HL-60 (cell line): Measurements from ENCODE around the gene CRY2.

Source experiments
- DNase-seq, 2 experiments: peaks; one replicate each; pipeline ENCODE4 v3.0.0-alpha.2; 2010 to 2020; ENCODE audit warnings: low read depth in 1 of 2, low spot score in 1 of 2
- H3K27ac ChIP-seq: fragments of 250-450 bp; sonication (Bioruptor Pico); replicated peaks from 2 replicates; pipeline ENCODE4 v1.5.1; 2020; ENCODE audit warnings: mild to moderate bottlenecking, moderate library complexity
- H3K27me3 ChIP-seq: fragments of 250-450 bp; sonication (Bioruptor Pico); 2 replicates; pipeline ENCODE4 v1.5.1; 2021; ENCODE audit warnings: mild to moderate bottlenecking, moderate library complexity; ENCODE audit not compliant: insufficient read depth, poor library complexity, severe bottlenecking
- H3K4me3 ChIP-seq: replicated peaks from 2 replicates; pipeline ENCODE4 v1.5.1; 2011; ENCODE audit warnings: mild to moderate bottlenecking, control low read depth, low read length; ENCODE audit not compliant: insufficient read depth
- GABPA ChIP-seq: IDR thresholded peaks from 2 replicates; pipeline ENCODE4 v1.6.1; 2012; ENCODE audit warnings: low read depth
- POLR2AphosphoS5 ChIP-seq: IDR thresholded peaks from 2 replicates; pipeline ENCODE4 v1.6.1; 2012; ENCODE audit warnings: low read depth
- SPI1 ChIP-seq: IDR thresholded peaks from 2 replicates; pipeline ENCODE4 v1.6.1; 2012; ENCODE audit warnings: low read depth, mild to moderate bottlenecking, borderline replicate concordance
- TF ChIP-seq, protein P1 (sequence below): IDR thresholded peaks from 2 replicates; pipeline ENCODE4 v1.6.1; 2012; ENCODE audit warnings: low read depth; ENCODE audit not compliant: insufficient replicate concordance
- TF ChIP-seq, protein P2 (sequence below): IDR thresholded peaks from one replicate; pipeline ENCODE4 v1.5.1; 2011; ENCODE audit warnings: low read length, control low read depth, inconsistent platforms; ENCODE audit not compliant: insufficient read depth

Gene CRY2

DNA sequence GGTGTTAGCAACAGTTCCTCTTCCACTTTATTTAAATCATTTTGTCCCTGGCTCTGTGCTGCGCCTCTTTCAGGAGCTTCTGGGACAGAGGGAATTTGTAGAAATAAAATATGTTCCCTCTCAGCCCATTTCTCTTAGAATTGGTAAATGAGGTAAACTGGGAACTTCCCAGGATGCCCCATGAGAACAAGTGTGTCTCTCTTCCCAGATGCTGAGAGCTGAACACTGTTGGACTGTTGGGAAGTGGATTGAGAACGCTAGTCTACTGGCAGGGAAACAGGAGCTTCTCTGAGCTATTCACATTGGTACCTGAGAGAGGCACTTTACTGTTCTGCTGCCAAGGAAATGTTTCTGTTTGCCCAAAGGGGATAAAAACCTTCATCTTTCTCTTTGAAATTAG, 4.0 kb downstream of the CRY2 start:
- TF ChIP-seq, protein P1, sequence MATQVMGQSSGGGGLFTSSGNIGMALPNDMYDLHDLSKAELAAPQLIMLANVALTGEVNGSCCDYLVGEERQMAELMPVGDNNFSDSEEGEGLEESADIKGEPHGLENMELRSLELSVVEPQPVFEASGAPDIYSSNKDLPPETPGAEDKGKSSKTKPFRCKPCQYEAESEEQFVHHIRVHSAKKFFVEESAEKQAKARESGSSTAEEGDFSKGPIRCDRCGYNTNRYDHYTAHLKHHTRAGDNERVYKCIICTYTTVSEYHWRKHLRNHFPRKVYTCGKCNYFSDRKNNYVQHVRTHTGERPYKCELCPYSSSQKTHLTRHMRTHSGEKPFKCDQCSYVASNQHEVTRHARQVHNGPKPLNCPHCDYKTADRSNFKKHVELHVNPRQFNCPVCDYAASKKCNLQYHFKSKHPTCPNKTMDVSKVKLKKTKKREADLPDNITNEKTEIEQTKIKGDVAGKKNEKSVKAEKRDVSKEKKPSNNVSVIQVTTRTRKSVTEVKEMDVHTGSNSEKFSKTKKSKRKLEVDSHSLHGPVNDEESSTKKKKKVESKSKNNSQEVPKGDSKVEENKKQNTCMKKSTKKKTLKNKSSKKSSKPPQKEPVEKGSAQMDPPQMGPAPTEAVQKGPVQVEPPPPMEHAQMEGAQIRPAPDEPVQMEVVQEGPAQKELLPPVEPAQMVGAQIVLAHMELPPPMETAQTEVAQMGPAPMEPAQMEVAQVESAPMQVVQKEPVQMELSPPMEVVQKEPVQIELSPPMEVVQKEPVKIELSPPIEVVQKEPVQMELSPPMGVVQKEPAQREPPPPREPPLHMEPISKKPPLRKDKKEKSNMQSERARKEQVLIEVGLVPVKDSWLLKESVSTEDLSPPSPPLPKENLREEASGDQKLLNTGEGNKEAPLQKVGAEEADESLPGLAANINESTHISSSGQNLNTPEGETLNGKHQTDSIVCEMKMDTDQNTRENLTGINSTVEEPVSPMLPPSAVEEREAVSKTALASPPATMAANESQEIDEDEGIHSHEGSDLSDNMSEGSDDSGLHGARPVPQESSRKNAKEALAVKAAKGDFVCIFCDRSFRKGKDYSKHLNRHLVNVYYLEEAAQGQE: no peak
- no peak for TF ChIP-seq GABPA
- no peak for DNase-seq
- H3K27me3 ChIP-seq: no peaks in the 10 kb centered on the region
- H3K27ac ChIP-seq: no peak overlapping the region
- H3K4me3 ChIP-seq: no peak overlapping the region

- TF ChIP-seq, protein P1: no peak
- TF ChIP-seq SPI1 (no peak), POLR2AphosphoS5 (no peak), GABPA (no peak)
- TF ChIP-seq, protein P2, sequence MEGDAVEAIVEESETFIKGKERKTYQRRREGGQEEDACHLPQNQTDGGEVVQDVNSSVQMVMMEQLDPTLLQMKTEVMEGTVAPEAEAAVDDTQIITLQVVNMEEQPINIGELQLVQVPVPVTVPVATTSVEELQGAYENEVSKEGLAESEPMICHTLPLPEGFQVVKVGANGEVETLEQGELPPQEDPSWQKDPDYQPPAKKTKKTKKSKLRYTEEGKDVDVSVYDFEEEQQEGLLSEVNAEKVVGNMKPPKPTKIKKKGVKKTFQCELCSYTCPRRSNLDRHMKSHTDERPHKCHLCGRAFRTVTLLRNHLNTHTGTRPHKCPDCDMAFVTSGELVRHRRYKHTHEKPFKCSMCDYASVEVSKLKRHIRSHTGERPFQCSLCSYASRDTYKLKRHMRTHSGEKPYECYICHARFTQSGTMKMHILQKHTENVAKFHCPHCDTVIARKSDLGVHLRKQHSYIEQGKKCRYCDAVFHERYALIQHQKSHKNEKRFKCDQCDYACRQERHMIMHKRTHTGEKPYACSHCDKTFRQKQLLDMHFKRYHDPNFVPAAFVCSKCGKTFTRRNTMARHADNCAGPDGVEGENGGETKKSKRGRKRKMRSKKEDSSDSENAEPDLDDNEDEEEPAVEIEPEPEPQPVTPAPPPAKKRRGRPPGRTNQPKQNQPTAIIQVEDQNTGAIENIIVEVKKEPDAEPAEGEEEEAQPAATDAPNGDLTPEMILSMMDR: no peak
- DNase-seq: no peak
These were observed 4.9 kb downstream of the CRY2 start for GRCh38 chr11:45852018-45852711.

GRCh38 chr11:45852712-45853101, 5.4 kb downstream of the CRY2 start:
- TF ChIP-seq, protein P2: no peak
- TF ChIP-seq, protein P1: no peak
- TF ChIP-seq POLR2AphosphoS5 (no peak), SPI1 (no peak), GABPA (no peak)
- no peaks in the 10 kb centered on the region for H3K27me3 ChIP-seq
- H3K27ac ChIP-seq: no peak overlapping the region
- no peak overlapping the region for H3K4me3 ChIP-seq
- DNase-seq: no peak

More at GRCh38 chr11:45852018-45852711, 4.9 kb downstream of the CRY2 start:
- Histone ChIP-seq H3K4me3 (no peak overlapping the region), H3K27ac (no peak overlapping the region), H3K27me3 (no peaks in the 10 kb centered on the region)
